ENCODE results near the gene ZNF385B. TPM values are rescaled to one million over a fixed set of nuclear protein-coding genes. Genes with fewer than 3 reads are reported as not detected.

ZNF385B gene
- total RNA-seq, 1 donor from 2014 or later = 0.35 TPM

- DNase-seq (ENCODE audit: missing footprints) (no peak), ATAC-seq (no peak)
- intact Hi-C loops (cut with DNase I) = no loop called here
Measured at GRCh38 chr2:179553382-179553781, 308.0 kb downstream of the ZNF385B start.

- intact Hi-C loops (cut with DNase I) = no loop called here
- DNase-seq (ENCODE audit: missing footprints) = no peak
- no peak for ATAC-seq
Measured at GRCh38 chr2:179551539-179552045, 309.8 kb downstream of the ZNF385B start.

DNA sequence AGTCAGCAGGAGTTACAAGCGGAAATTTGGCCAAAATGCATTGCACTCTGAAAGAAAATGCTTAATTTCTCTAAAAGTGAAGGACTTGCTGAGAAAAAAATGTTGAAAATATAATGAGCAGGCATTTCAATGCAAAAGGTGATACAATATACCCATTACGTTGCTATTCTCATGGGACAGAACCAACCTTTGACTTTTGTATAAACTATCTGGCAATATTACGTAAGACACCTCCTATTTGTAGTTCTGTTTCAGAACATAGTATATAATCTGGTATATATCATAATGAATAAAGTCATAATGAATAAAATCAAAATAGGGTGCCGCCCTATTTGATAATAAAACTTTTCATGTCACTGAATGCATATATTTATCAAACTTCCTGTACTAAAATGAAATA is 310.6 kb downstream of the ZNF385B start:
- intact Hi-C loops (cut with DNase I) = no loop called here
- no peak for ATAC-seq
- DNase-seq (ENCODE audit: missing footprints) = no peak

DNA sequence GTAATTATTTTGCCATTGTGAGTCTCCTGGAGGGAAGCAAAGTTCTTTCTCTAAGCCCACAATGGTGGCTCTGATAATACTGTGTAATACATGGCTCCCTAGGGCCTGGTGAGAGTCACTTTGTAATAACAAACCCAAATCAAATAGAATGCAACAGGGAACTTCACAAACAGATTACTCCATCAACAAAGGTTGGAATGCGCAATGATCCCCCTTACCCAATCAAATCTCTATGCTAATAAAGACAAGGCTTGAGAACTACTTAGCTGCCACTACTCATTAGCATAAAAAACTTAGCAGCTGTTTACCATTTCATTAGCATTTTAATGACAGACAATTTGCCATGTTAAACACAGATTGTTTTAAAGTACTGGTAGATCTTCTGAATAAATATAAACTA is 311.2 kb downstream of the ZNF385B start:
- ATAC-seq = no peak
- intact Hi-C loops (cut with DNase I) = no loop called here
- no peak for DNase-seq (ENCODE audit: missing footprints)

DNA sequence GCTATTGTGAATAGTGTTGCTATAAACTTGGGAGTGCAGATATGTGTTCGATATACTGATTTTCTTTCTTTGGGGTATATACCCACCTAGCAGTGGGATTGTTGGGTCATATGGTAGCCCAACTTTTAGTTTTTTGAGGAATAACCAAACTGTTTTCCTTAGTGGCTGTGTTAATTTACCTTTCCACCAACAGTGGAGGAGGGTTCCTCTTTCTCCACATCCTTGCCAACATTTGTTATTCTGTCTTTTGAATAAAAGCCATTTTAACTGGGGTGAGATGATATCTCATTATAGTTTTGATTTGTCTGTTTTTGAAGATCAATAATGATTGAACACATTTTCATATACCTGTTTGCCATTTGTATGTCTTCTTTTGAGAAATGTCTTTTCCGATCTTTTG is 314.8 kb downstream of the ZNF385B start:
- intact Hi-C loops (cut with DNase I) = no loop called here
- DNase-seq (ENCODE audit: missing footprints) (no peak), ATAC-seq (no peak)

DNA sequence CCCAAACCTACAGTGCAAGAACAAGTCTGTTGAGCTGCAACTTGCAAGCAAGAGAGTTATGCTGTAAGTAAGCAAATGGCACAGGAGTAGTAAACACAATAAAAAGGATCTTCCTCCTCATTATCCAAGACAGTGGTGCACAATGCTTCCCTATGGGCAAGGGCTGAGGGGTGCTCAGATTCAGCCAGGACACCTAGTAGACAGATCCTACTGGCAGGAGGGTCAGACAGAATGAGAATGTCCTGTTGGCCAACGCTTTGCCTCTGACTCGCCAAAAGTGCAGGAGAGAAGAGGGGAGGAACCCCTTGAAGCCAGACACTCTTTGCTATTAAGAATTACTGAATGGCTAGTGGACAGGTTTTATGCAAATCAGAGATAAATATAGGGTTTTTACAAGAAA is 316.4 kb downstream of the ZNF385B start:
- no peak for ATAC-seq
- intact Hi-C loops (cut with DNase I) = no loop called here
- DNase-seq (ENCODE audit: missing footprints) = no peak

GRCh38 chr2:179543361-179543901 is 318.0 kb downstream of the ZNF385B start:
- intact Hi-C loops (cut with DNase I) = no loop called here
- no peak for DNase-seq (ENCODE audit: missing footprints)
- no peak for ATAC-seq

DNA sequence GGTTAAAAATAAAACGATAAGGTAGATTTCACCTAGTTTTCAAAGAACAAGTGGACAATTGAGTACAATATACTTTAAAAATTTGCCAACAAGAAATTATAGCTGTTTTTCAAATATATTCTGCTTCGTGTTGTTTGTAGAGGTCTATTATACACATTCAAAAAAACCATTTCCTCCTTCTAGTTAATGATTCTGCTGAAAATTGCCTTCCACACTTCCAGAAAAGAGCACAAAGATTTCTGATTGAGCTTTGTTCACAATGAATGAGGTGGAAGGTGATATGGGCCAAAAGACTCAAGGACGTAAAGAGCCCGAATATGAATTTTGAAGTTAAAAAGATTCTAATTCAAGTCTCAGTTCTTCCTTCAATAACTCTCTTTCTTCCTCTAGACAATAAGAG is 319.8 kb downstream of the ZNF385B start:
- DNase-seq (ENCODE audit: missing footprints) (no peak), ATAC-seq (no peak)
- intact Hi-C loops (cut with DNase I) = no loop called here

GRCh38 chr2:179539124-179539511 is 322.3 kb downstream of the ZNF385B start:
- ATAC-seq (no peak), DNase-seq (ENCODE audit: missing footprints) (no peak)
- intact Hi-C loops (cut with DNase I) = no loop called here

DNA sequence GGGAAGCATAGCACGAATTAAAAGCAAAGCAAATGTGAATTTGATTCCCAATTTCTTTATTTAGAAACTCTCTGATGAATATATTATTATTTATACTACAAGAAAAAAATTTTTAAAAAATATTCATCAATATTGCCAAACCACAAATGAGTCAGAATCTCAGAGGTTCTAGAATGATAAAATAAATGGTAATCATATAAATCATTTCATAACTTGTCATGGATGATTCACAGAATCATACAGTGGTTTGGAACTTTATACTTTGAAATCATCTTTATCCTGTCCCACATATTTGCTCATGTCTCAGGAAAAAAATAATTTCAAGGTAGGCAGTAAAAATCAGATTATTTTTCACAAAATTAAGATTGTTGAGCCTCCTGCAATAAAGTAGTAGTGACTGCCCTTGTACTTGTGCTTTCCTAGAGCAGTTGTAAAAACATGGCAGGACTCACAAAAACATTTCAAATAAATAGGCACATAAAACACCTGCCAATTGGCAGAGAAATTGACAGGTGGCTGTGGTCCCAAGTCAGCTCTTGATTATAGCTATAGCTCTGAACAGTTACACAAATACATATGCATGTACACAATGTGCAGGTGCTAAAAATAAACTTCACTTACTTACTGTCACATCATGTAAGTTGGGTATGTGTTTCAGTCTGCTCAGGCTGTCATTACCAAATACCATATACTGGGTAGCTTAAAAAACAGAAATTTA is 322.8 kb downstream of the ZNF385B start:
- no peak for DNase-seq (ENCODE audit: missing footprints)
- intact Hi-C loops (cut with DNase I) = no loop called here
- ATAC-seq = no peak

- intact Hi-C loops (cut with DNase I) = no loop called here
- ATAC-seq (no peak), DNase-seq (ENCODE audit: missing footprints) (no peak)
Measured at GRCh38 chr2:179536185-179536584, 325.2 kb downstream of the ZNF385B start.

- intact Hi-C loops (cut with DNase I) = no loop called here
- ATAC-seq (no peak), DNase-seq (ENCODE audit: missing footprints) (no peak)
Measured at GRCh38 chr2:179533875-179534274, 327.5 kb downstream of the ZNF385B start.

DNA sequence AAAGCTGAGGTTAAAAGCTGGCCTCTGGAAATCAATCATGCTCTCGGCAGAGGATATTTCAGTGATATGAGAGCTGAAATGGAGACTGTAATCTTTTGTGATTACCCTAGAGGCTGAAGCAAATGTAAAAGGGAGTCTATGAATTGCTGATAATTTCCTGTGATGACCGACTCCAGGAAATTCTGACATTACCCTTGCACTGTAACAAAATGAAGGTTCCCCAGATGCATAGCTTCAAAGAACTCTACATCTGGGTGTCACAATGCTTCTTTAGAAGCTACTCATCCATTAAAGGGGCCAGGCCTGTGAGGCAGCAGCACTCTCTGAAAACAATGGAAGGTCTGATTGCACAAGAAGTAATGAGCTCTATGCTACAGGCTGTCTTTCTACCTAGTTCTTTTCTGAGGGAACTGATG is 328.5 kb downstream of the ZNF385B start:
- no peak for DNase-seq (ENCODE audit: missing footprints)
- ATAC-seq = no peak
- intact Hi-C loops (cut with DNase I) = no loop called here

GRCh38 chr2:179528576-179529069 is 332.8 kb downstream of the ZNF385B start:
- intact Hi-C loops (cut with DNase I) = no loop called here
- ATAC-seq (no peak), DNase-seq (ENCODE audit: missing footprints) (no peak)

- DNase-seq (ENCODE audit: missing footprints) (no peak), ATAC-seq (no peak)
- intact Hi-C loops (cut with DNase I) = no loop called here
Measured at GRCh38 chr2:179525340-179525739, 336.1 kb downstream of the ZNF385B start.

- DNase-seq (ENCODE audit: missing footprints) (no peak), ATAC-seq (no peak)
- intact Hi-C loops (cut with DNase I) = no loop called here
Measured at GRCh38 chr2:179524809-179525339, 336.5 kb downstream of the ZNF385B start.

- DNase-seq (ENCODE audit: missing footprints) (no peak), ATAC-seq (no peak)
- intact Hi-C loops (cut with DNase I) = no loop called here
Measured at GRCh38 chr2:179521944-179522343, 339.5 kb downstream of the ZNF385B start.

- ATAC-seq = no peak
- intact Hi-C loops (cut with DNase I) = no loop called here
- no peak for DNase-seq (ENCODE audit: missing footprints)
Measured at GRCh38 chr2:179518830-179519229, 342.6 kb downstream of the ZNF385B start.

DNA sequence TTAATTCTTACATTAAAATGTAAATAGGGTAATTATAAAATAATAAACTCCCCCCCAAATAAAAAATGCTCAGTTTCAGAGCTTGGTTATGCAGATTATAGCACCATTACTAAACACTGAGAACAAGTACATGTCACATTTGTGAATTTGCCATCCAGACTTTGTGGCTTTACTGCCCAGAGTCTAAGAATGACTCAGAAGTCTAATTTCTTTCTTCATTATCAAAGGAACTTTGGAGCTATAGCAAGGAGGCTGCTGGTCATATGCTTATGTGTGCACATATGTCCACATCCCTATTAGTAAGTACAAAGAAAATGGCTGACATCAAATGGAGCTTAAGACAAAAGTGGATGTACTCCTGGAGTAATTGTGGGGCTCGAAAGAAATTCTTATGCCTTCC is 348.2 kb downstream of the ZNF385B start:
- ATAC-seq (no peak), DNase-seq (ENCODE audit: missing footprints) (no peak)
- intact Hi-C loops (cut with DNase I) = no loop called here

- intact Hi-C loops (cut with DNase I) = no loop called here
- no peak for ATAC-seq
- no peak for DNase-seq (ENCODE audit: missing footprints)
Measured at GRCh38 chr2:179512281-179513035, 349.0 kb downstream of the ZNF385B start.
